A673 (cell line): ENCODE data around the gene BMPR1A. TPM values are rescaled to one million over a fixed set of nuclear protein-coding genes. Genes with fewer than 3 reads are reported as not detected.

Experiments used
- BruUV-seq: library from RNA; stranded (reverse); fragments of 400-500 nt; replicated peaks from 2 replicates; lab custom pipeline; 2021; lab: Mats Ljungman, UMichigan
- CTCF ChIA-PET: fragments of 300-600 bp; sonication (Branson Sonifier 250); formaldehyde crosslinking; loops from one replicate; lab custom pipeline; 2022; ENCODE audit warnings: antibody characterized with exemption; lab: Charles Lee
- POLR2A ChIA-PET: fragments of 300-600 bp; sonication (Branson Sonifier 250); formaldehyde crosslinking; loops from one replicate; lab custom pipeline; 2022; ENCODE audit warnings: antibody characterized with exemption; ENCODE audit not compliant: low non-redundant PET; lab: Charles Lee
- DNase-seq: peaks from one replicate; pipeline ENCODE4 v3.0.0-alpha.2; 2015; ENCODE audit warnings: low spot score
- H3K27ac ChIP-seq: fragments of 200-600 bp; sonication (generic); 2 replicates; pipeline ENCODE4 v1.5.1; 2016; ENCODE audit warnings: mixed run types, low read depth, mild to moderate bottlenecking, mixed read lengths, antibody characterized with exemption, low read length; ENCODE audit not compliant: poor library complexity, severe bottlenecking
- H3K27me3 ChIP-seq: fragments of 200-600 bp; sonication (generic); replicated peaks from 2 replicates; pipeline ENCODE4 v1.6.1; 2017; ENCODE audit warnings: mixed run types, low read depth, mild to moderate bottlenecking, mixed read lengths, antibody characterized with exemption, low read length; ENCODE audit not compliant: insufficient read depth, poor library complexity
- H3K36me3 ChIP-seq: fragments of 200-600 bp; sonication (generic); 2 replicates; pipeline ENCODE4 v1.6.1; 2016; ENCODE audit warnings: mixed run types, mild to moderate bottlenecking, mixed read lengths, antibody characterized with exemption, low read length; ENCODE audit not compliant: insufficient read depth, poor library complexity, severe bottlenecking
- H3K4me1 ChIP-seq: fragments of 200-600 bp; sonication (generic); 2 replicates; pipeline ENCODE4 v1.6.1; 2017; ENCODE audit warnings: mixed run types, mild to moderate bottlenecking, mixed read lengths, antibody characterized with exemption, low read length; ENCODE audit not compliant: insufficient read depth, poor library complexity, severe bottlenecking
- H3K4me3 ChIP-seq: fragments of 200-600 bp; sonication (generic); 2 replicates; pipeline ENCODE4 v1.5.1; 2016; ENCODE audit warnings: low read depth, mixed run types, mild to moderate bottlenecking, mixed read lengths, low read length; ENCODE audit not compliant: poor library complexity, severe bottlenecking
- H3K9me3 ChIP-seq: fragments of 200-600 bp; sonication (generic); 2 replicates; pipeline ENCODE4 v1.6.1; 2016; ENCODE audit warnings: mixed run types, low read depth, mild to moderate bottlenecking, mixed read lengths, antibody characterized with exemption, low read length; ENCODE audit not compliant: poor library complexity, severe bottlenecking
- EZH2 ChIP-seq: fragments of 200-600 bp; sonication (generic); IDR thresholded peaks from 2 replicates; pipeline ENCODE4 v1.6.1; 2017; ENCODE audit warnings: borderline replicate concordance, low read depth, mild to moderate bottlenecking, mixed read lengths, antibody characterized with exemption, low read length; ENCODE audit not compliant: poor library complexity, severe bottlenecking
- intact Hi-C: fragments of 100-400 bp; cut with micrococcal nuclease; formaldehyde crosslinking; loops from one replicate; pipeline ENCODE4 v1.10.0; 2022; ENCODE audit not compliant: unreplicated experiment
- total RNA-seq: library from RNA; stranded (reverse); gene quantifications from 2 replicates; pipeline ENCODE4 v1.2.3, GENCODE V29; 2021
- TF ChIP-seq, protein P1 (sequence below): fragments of 300-800, 200-600 bp; sonication (generic); conservative IDR thresholded peaks from 2 replicates; pipeline ENCODE4 v1.5.1; 2017; ENCODE audit warnings: low read depth, mild to moderate bottlenecking, antibody characterized with exemption, low read length, moderate library complexity, mixed read lengths

BMPR1A gene
- total RNA-seq, 1 experiment from 2014 or later = 136 TPM

- intact Hi-C loops = no loop called here
- H3K9me3 ChIP-seq = no peaks in the 10 kb centered on the region
- H3K4me1 ChIP-seq = peaks cover 34% of the 10 kb centered on the region
- POLR2A ChIA-PET = no interaction called here
- BruUV-seq = no TSS peak
- no peak overlapping the region for H3K27ac ChIP-seq
- H3K4me3 ChIP-seq = no peak overlapping the region
- CTCF ChIA-PET = interaction anchor here (1.0 kb wide), 1 partner anchor 72 kb away, joined by 3 read pairs; no protein-coding TSS in a partner anchor
- no peak for TF ChIP-seq EZH2
- TF ChIP-seq, protein P1, sequence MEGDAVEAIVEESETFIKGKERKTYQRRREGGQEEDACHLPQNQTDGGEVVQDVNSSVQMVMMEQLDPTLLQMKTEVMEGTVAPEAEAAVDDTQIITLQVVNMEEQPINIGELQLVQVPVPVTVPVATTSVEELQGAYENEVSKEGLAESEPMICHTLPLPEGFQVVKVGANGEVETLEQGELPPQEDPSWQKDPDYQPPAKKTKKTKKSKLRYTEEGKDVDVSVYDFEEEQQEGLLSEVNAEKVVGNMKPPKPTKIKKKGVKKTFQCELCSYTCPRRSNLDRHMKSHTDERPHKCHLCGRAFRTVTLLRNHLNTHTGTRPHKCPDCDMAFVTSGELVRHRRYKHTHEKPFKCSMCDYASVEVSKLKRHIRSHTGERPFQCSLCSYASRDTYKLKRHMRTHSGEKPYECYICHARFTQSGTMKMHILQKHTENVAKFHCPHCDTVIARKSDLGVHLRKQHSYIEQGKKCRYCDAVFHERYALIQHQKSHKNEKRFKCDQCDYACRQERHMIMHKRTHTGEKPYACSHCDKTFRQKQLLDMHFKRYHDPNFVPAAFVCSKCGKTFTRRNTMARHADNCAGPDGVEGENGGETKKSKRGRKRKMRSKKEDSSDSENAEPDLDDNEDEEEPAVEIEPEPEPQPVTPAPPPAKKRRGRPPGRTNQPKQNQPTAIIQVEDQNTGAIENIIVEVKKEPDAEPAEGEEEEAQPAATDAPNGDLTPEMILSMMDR = no peak
- H3K27me3 ChIP-seq = no peaks in the 10 kb centered on the region
- DNase-seq = no peak
- no peaks in the 10 kb centered on the region for H3K36me3 ChIP-seq
Observed at GRCh38 chr10:86830043-86830591, 73.7 kb downstream of the BMPR1A start.

DNA sequence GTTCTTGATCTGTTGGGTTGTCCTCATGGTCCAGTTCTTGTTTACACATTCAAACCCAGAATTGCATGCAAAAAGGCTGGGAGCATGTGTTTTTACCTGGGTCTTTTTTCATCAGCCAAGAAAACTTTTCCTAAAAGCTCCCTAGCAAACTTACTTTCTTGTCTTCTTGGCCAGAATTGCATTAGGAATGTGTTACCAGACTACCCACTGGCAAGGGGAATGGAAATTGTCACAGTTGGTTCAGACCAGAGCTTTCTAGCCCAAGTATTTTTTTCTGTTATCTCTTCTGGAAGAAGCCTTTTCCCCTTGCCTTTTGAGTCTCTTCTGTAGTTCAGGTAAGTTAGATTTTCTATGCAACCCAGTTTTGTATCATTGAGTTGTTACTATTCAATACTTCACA is 77.5 kb downstream of the BMPR1A start:
- ChIA-PET CTCF (no interaction called here), POLR2A (no interaction called here)
- Histone ChIP-seq H3K4me1 (peaks cover 36% of the 10 kb centered on the region), H3K27ac (peak overlapping the region; percentile 1), H3K4me3 (no peak overlapping the region), H3K9me3 (no peaks in the 10 kb centered on the region), H3K27me3 (no peaks in the 10 kb centered on the region), H3K36me3 (no peaks in the 10 kb centered on the region)
- TF ChIP-seq, protein P1 = no peak
- TF ChIP-seq EZH2 = no peak
- intact Hi-C loops = no loop called here
- no TSS peak for BruUV-seq
- DNase-seq = no peak

GRCh38 chr10:86836044-86836443 is 79.6 kb downstream of the BMPR1A start:
- TF ChIP-seq, protein P1 = no peak
- no peak for TF ChIP-seq EZH2
- Histone ChIP-seq H3K36me3 (peaks cover 18% of the 10 kb centered on the region), H3K9me3 (no peaks in the 10 kb centered on the region), H3K27ac (no peak overlapping the region), H3K4me1 (peaks cover 36% of the 10 kb centered on the region), H3K27me3 (no peaks in the 10 kb centered on the region), H3K4me3 (no peak overlapping the region)
- DNase-seq = no peak
- ChIA-PET CTCF (no interaction called here), POLR2A (no interaction called here)
- BruUV-seq = no TSS peak
- intact Hi-C loops = no loop called here
